ENCODE results near the gene FBXL17.

FBXL17 gene

DNA sequence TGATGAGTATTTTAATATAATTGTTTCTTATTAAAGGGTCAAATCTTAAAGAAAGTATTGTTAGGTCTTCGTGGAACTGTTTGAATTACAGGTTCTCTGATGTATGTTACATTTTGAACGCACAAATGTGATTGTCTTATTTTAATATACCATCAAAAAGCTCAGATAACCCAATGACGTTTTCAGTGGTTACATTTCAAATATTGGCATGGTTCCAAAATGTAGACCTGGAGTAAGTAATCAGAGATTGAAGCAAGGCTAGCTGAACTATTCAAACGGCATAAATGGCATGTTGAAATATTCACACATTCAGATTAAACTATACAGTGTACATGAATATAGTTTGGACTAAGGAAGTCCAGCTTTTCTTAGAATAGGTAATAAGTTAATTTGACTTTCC lies 429.4 kb downstream of the FBXL17 start:
- no peak for DNase-seq (ENCODE audit: low read depth in 2 of 2)

DNA sequence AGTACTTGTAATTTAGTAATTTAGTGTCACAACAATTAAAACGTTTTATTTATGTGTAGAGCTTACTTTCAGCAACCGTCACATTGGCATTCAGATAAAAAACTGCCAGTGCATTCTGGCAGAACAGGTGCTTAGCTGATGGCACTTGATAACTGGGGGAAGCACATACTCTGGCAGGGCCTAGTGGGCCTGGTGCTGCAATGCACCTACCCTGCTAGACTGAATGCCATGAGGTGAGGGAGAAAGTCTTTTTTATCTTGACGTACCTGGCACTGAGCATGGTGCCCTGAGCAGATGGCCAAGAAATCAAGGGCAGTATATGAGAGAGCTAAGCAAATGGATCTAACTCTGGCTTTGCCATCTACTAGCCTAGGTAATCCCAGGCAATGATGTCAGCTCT lies 430.6 kb downstream of the FBXL17 start:
- DNase-seq (ENCODE audit: low read depth in 2 of 2): no peak

DNA sequence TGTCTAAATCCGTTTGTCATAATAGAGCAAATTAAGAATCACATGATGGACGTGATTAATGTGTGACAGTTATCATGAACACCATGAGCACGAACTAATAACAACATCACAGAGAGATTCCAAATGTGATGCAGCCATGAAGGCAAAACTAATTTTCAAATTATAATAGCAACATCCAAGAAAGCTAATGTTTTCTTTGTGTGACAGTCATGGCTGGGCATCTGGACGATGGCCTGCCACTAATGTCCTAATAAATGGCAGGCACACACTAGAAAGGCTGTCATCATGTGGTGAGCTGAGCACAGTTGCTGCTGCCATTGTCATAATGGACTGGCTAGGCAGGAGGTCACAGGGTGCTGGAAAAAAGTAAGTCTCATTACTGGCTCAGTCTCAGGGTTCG lies 431.1 kb downstream of the FBXL17 start:
- DNase-seq (ENCODE audit: low read depth in 2 of 2): no peak

DNA sequence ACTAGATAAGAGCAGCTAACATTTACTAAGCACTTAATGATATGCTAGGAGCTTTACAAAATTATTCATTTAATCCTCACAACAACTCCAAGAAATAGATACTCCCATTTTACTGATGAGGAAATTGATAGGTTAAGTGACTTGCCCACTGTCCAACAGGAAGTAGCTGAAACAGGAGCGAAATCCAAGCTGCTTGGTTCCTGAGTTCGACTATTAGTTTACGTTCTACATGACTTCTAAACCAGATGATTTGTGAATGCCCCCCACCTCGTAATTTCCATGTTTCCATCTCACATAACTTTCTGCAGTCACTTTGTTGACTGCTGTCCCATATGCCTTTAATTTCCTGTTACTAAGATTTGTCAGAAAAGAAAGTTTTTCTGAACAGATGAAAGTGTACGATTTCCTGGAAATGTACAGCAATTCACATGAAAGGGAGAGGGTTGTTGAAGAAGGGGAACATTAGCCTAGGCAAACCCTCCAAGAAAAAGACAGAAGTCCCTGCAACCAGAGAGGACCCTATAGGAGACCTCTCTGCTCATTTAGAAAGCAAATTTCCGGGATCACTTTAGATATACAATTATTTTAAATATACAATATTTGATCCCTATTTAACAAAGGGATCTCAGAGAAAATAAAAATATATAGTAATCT lies 432.1 kb downstream of the FBXL17 start:
- DNase-seq (ENCODE audit: low read depth in 2 of 2): no peak

DNA sequence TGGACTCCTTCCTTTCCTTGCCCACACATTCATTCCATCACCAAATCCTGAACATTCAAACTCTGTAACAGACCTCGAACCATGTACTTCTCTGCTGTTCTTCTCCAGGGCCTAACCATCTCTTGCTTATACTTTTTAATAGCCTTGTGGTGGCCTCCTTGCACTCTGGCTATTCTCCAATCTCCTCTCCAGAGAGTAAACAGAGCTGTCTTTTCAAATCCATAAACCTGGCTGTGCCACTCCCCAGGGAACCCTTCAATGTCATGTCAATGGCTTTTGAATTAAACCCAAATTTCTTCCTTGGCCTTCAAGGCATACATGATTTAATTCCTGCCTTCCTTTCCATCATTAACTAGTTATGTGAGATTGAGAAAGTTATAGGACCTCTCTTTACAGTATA lies 433.5 kb downstream of the FBXL17 start:
- DNase-seq (ENCODE audit: low read depth in 2 of 2): no peak

DNA sequence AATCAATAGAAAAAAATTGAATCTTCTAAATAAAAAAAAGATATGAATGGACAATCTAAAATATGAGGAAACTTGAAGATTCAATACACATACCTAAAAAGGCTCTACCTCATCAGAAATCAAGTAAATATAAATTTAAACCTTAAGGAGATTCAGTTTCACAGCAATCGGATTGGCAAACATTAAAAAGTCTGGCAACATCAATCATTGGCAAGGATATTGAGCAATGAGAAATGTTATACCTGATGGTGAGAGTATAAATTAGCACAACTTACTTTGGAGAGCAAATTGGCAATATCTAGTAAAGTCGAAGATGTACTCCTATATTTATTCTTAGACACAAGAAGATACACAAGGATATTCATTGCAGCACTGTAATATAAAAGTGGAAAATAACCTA lies 436.8 kb downstream of the FBXL17 start:
- DNase-seq (ENCODE audit: low read depth in 2 of 2): no peak

DNA sequence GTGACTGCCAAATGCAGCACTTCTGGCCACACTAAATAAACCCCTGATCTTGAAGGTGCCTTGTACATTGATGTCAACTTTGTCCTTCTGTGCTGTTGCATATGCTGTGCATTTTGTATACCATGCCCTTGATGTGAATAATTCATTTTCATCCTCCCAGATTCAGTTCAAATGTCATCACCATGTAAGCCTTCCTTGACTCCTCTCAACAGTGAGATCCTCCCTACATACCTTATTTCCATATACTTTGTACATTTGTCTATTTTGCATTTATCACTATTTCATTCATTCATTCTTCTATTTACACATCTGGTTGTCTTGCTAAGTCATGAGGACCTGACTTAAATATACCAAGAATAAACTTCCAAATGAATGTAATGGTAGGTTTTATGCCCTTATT lies 438.0 kb downstream of the FBXL17 start:
- DNase-seq (ENCODE audit: low read depth in 2 of 2): no peak

DNA sequence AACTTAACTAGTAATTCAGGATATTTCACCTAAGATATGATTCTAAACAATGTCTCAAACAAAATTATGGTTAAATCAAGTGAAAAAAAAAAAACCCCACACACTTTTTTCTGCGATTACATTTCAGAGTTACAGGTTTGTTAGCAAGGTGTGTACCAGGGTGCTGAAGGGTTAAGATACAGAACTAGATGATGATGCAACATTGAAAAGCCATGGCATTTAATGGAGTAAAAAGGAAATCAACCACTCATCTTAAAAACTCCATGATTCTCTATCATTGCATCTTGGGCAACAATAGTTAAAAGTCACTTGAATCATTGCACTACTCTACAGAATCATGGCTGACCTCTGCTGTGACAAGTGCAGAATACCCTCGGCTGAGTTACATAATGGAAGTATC lies 440.9 kb downstream of the FBXL17 start:
- DNase-seq (ENCODE audit: low read depth in 2 of 2): no peak

DNA sequence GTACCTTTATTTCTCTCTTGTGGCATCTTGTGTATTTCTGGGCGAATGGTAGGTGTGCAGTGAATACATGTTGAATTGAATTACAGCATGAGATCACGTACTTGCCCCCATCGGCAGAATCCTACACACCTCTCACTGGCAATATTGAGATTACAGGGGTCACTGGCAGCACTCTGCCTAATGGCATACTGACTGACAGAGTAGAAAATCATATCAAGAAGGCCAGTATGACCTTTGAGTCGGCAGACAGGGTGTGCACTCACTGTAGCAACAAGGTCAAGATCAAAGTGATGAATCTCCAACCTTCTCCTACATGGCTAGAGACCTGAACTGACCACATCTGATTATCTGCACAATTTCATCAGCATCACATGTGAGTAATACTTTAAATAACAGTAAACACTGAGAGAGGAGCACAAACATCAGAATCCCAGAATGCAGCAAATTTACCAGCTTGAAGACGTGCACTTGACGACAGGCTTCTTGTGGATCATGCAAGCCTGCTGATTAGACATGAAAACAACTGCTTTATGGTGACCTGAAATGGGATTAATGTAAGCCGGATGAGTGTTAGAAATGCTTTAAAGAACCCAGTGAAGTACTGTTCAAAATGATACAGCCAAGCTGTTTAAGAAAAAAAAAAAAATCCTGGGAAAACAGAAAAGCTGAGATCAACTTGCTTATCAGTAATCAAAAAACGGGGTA lies 444.1 kb downstream of the FBXL17 start:
- DNase-seq (ENCODE audit: low read depth in 2 of 2): no peak

DNA sequence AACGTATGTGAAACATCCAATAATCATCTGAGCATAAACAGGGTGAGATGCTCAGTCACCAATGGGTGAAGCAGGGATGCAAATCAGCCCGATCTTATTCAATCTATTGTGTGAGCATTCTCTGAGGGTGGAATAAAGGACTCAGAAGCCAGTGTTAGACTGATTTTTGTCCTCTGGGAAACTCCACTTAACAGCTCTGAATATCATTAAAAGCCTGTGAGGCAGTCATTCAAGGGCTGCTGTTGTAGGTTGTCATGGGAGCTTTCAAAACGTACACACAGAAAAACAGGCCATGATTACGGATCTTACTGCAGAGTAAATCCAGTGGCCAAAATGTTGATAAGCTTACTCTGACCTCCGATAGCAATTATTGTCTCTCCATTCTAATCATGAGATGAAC lies 444.7 kb downstream of the FBXL17 start:
- DNase-seq (ENCODE audit: low read depth in 2 of 2): no peak

DNA sequence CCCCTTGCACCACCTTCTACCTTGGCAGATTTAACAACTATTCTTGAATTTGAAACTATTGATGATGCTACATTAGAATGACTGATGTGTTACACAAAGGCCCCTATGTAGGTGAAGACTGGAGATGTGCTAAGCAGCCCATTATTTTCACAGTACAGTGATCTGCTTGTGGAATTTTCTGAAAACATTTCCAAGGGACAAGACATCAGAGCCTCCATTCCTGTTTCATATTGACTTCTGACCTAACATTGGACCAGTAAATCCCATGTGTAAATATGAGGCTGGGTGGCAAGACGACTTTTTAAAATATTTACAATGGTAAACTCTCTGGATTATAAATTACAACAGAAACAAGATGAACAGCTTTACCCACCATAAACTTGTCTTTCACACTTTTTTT lies 445.4 kb downstream of the FBXL17 start:
- no peak for DNase-seq (ENCODE audit: low read depth in 2 of 2)

DNA sequence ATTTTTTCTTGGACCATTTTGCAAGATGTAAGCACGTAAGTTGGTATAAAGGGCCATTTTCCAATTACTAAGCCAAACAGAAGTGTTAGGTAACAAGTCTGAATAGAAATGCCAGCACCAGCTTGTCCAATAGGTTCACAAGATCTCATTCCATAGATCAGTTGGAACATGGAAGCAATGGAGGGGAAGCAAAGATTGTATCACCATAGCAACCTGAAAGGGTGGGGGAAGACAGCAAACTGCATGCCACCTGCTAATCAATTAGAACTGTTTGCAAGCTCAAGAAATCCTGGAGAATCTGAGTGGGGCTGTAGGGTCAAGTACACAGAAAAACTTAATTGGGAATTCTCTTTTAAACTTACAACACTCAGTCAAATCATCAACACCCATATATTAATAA lies 446.3 kb downstream of the FBXL17 start:
- no peak for DNase-seq (ENCODE audit: low read depth in 2 of 2)

DNA sequence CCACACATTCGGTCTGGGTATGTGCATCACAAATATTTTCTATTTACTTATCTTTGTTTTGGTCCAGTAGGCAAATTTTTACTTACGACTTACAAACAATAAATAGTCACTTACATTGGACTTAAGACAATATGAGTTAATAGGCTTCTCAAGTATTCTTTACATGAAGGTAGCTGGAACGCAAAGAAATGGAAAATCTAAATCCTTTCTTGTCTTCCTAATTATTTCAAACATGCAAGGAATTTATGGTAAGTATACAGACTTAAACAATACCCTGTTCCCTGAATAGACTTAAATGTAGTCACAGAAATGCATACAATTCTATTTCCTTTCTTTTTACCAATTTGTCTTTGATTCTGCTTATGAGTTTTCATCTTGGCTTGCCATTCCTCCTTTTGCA lies 448.6 kb downstream of the FBXL17 start:
- DNase-seq (ENCODE audit: low read depth in 2 of 2): no peak

DNA sequence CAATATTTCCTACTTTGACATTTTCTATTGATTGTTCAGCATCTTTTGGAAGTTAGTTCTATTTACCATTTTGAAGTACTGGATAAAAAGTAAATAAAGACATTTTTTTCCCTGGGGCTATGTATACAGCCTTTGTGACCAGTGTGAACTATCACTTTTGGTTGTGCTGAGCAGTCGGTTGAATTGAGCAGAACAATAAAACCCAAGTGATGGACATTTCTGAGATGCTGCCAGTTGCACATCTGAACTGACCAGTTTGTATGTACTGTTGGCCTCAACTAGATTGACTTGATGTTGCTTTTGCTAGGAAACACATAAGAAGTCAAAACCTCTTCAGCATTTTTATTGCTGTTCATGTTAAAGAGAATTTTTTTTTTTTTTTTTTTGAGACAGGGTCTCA lies 451.0 kb downstream of the FBXL17 start:
- no peak for DNase-seq (ENCODE audit: low read depth in 2 of 2)

DNA sequence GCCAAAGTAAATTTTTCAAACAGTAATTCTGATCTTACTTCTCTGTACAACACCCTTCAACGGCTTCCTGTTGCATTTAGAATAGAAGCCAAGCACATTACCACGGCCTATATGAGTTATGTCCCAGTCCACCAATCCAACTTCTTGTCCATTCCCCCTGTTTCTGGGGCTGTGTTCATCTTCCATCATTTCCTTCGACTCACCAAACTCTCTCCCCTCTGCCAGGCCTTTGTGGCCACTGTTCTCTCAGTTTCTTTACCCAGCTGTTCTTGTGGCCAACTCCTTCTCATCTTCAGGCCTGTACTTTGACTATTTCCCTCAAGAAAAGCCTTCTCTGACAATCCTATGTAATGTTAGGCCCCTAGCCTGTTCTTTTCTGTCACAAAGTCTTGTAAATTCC lies 451.8 kb downstream of the FBXL17 start:
- no peak for DNase-seq (ENCODE audit: low read depth in 2 of 2)

DNA sequence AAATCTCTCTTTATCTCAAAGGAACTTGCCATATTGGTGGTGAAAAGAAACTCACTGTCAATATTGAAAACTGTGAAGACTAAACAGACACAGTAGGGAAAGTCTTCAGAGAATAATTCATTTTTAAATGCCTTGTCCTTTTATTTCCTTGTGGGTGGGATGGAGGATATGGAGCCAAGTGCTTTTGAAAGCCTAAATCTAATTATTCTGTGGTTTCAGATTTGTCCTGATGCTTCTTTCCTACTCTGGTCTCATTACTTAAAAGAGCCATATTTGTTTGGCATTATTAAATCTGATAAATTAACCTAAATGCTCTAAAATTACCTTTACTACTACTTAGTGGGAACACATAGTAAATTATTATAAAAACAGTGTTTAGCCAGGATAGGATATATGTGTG lies 452.8 kb downstream of the FBXL17 start:
- no peak for DNase-seq (ENCODE audit: low read depth in 2 of 2)

DNA sequence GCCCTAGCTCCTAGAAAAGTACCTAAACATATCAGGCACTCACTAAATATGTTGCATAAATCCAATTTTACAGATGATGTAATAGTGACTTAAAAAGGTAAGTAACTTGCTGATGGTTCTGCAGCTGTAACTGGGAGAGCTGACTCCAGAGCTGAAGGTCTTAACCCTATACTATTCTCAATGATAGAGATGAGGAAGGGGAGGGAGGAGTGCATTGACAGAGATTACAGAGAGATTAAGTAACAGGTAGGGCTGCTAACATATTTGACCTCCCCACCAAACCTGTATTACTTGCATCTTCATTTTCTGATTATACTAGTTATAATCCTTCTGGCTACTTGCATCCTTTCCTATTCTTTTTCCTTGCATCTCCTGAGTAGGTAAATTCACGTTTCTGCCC lies 455.8 kb downstream of the FBXL17 start:
- no peak for DNase-seq (ENCODE audit: low read depth in 2 of 2)

DNA sequence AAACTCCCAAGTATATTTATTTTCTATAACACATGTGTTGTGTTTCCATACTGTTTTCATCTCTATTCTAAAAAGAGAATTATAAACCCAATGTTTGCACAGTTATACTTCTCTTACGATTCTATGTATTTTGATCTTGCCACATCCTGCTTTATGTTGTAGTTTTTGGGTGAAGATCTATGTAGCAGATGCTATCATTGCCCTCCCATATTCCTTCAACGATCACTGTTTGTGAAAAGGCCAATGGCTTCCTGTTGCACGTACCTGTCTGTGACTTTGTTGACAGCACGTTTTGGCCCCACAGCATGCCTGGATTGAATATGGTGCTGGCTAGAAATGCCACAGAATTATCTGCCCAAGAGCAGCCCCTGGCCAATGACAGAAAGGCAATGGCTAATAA lies 456.7 kb downstream of the FBXL17 start:
- no peak for DNase-seq (ENCODE audit: low read depth in 2 of 2)

DNA sequence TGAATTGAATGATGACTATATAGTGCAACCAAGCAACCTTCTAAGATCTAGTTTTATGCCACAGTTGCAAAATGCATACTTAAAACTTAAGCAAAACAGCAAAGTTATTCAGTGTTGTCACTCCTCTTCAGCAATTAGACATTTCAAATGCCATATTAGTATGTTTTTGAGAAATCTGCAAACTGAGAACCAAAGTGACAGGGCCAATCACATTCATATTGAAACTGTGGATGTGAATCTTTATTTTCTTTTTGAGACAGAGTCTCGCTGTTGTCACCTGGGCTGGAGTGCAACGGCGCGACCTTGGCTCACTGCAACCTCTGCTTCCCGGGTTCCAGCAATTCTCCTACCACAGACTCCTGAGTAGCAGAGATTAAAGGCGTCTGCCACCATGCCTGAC lies 461.9 kb downstream of the FBXL17 start:
- no peak for DNase-seq (ENCODE audit: low read depth in 2 of 2)

DNA sequence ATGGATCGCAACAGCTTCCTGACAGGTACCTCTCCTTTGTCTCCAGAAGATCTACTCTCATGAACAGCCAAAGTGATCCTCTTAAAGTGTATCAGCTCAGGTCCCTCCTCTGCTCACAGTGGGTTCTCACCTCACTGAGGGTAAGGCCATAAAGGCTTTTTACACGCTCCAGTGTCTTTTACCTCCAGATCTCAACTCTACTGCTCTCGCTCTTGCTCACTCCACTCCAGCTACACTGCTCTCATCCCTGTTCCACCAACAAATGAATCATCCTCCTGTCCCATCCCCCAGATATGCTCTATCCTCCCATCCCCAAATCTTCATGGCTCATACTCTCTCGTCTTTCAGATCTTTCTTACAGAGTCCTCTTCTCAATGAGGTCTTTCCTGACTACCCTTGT lies 462.5 kb downstream of the FBXL17 start:
- DNase-seq (ENCODE audit: low read depth in 2 of 2): no peak

DNA sequence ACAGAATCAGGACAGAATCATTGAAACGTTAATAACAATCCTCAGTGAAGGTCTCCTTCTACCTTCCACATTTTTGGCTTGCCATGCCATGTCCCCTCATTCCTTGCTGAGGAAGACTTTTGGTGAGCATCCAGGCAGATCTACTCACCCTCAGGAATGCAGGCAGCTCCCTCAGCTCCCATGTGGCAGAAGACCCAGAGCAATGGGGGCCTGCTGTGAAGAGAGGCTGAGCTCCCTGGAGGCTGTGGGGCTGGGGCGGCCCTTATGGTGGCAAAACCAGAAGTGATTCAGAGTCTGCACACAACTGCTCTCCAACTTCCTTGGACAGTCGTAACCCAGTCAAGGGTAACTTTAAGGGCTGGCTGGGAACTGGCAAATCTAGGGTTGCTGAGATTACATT lies 463.9 kb downstream of the FBXL17 start:
- DNase-seq (ENCODE audit: low read depth in 2 of 2): no peak

DNA sequence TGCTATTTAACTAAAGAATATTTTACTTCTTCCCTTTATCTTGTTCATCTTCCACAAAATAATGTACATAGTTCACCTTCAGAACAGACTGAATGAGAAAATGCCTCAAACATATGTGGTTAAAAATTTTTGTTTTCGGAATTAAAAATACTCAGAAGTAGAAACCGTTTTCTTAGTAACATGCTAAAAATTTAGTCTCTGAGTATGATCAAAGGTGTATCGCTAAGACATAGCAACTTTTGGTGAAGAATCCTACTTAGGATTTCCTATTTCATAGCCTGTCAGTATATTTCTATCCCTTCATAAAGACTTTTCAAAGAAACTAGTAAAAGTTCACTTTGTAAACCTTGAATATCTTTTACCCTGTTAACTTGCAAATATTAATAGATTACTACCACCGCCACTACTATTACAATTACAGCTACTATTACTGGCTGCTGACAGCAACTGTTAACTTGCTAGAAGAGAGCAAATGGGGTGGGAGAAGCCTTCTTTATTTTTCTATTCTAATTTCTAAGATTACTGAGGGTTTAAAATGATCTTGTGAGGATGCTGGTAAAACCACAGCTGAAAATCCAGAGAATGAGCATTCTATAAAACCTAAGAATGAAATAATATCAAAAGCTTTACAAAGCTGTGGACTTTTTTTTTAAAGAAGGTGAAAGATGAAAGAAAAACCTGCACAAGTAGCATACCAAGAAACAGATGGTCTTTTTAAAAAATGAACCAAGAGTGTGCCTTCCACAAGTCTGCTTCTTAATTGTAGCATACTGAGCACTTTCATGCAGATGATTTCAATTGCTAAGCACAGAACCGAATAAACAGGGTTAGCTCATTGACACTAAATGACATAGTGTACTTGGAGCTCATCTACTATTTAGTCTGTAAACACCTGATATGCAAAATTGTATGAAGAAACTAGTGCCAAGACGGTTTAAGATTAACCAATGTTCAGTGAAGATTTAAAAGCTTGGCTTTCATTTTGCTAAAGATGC lies 464.9 kb downstream of the FBXL17 start:
- DNase-seq (ENCODE audit: low read depth in 2 of 2): no peak
